ENCODE data around the gene LGR5.
A peak's percentile ranks its signal among the peaks of the same experiment; 100 is the strongest.

The LGR5 gene

GRCh38 chr12:71439613-71440344, at the start of gene LGR5:
Gene LGR5, plus strand, starts transcription at chr12:71439798. Its CDS starts 283 bp downstream, at chr12:71440081.
- Histone ChIP-seq H3K9me3 (ENCODE audit: control insufficient read depth in 2 of 2, low read length in 2 of 2) (peaks cover 0 to 5% of the 10 kb centered on the region in 2 donors), H3K9ac (ENCODE audit: low read length in 2 of 2) (no peak within 1 kb of the TSS), H3K36me3 (ENCODE audit: control insufficient read depth in 2 of 2, insufficient read depth in 2 of 2, low read length in 2 of 2) (no peaks in the 10 kb centered on the region), H3K27ac (ENCODE audit: low read length) (no peak within 1 kb of the TSS), H3K27me3 (ENCODE audit: control insufficient read depth in 1 of 2, insufficient read depth in 2 of 2, low read length in 2 of 2) (peaks cover 19 to 24% of the 10 kb centered on the region in 2 donors), H3K4me1 (ENCODE audit: control insufficient read depth, insufficient read depth, low read length) (peaks cover 7% of the 10 kb centered on the region), H3K4me3 (ENCODE audit: low read length in 2 of 2) (peak within 1 kb of the TSS; percentile 44 to 57)

GRCh38 chr12:71392521-71393145, 47.0 kb upstream of the LGR5 start:
- Histone ChIP-seq H3K4me1 (ENCODE audit: control insufficient read depth, insufficient read depth, low read length) (no peaks in the 10 kb centered on the region), H3K4me3 (ENCODE audit: low read length in 2 of 2) (no peak overlapping the region), H3K9ac (ENCODE audit: low read length in 2 of 2) (no peak overlapping the region), H3K27me3 (ENCODE audit: control insufficient read depth in 1 of 2, insufficient read depth in 2 of 2, low read length in 2 of 2) (no peaks in the 10 kb centered on the region), H3K9me3 (ENCODE audit: control insufficient read depth in 2 of 2, low read length in 2 of 2) (no peaks in the 10 kb centered on the region), H3K36me3 (ENCODE audit: control insufficient read depth in 2 of 2, insufficient read depth in 2 of 2, low read length in 2 of 2) (no peaks in the 10 kb centered on the region), H3K27ac (ENCODE audit: low read length) (no peak overlapping the region)

- Histone ChIP-seq H3K36me3 (ENCODE audit: control insufficient read depth in 2 of 2, insufficient read depth in 2 of 2, low read length in 2 of 2) (no peaks in the 10 kb centered on the region), H3K9me3 (ENCODE audit: control insufficient read depth in 2 of 2, low read length in 2 of 2) (no peaks in the 10 kb centered on the region)
Observed at GRCh38 chr12:71393625-71394024, 46.0 kb upstream of the LGR5 start.

GRCh38 chr12:71397433-71397954, 42.1 kb upstream of the LGR5 start:
- no peaks in the 10 kb centered on the region for H3K9me3 ChIP-seq (ENCODE audit: control insufficient read depth in 2 of 2, low read length in 2 of 2)
- H3K4me3 ChIP-seq (ENCODE audit: low read length in 2 of 2) = no peak overlapping the region
- no peaks in the 10 kb centered on the region for H3K36me3 ChIP-seq (ENCODE audit: control insufficient read depth in 2 of 2, insufficient read depth in 2 of 2, low read length in 2 of 2)
- no peak overlapping the region for H3K27ac ChIP-seq (ENCODE audit: low read length)
- no peaks in the 10 kb centered on the region for H3K4me1 ChIP-seq (ENCODE audit: control insufficient read depth, insufficient read depth, low read length)
- H3K9ac ChIP-seq (ENCODE audit: low read length in 2 of 2) = no peak overlapping the region
- no peaks in the 10 kb centered on the region for H3K27me3 ChIP-seq (ENCODE audit: control insufficient read depth in 1 of 2, insufficient read depth in 2 of 2, low read length in 2 of 2)

More at GRCh38 chr12:71393625-71394024, 46.0 kb upstream of the LGR5 start:
- Histone ChIP-seq H3K4me1 (ENCODE audit: control insufficient read depth, insufficient read depth, low read length) (no peaks in the 10 kb centered on the region), H3K27me3 (ENCODE audit: control insufficient read depth in 1 of 2, insufficient read depth in 2 of 2, low read length in 2 of 2) (no peaks in the 10 kb centered on the region), H3K27ac (ENCODE audit: low read length) (no peak overlapping the region), H3K4me3 (ENCODE audit: low read length in 2 of 2) (no peak overlapping the region), H3K9ac (ENCODE audit: low read length in 2 of 2) (no peak overlapping the region)

GRCh38 chr12:71399197-71399596, 40.4 kb upstream of the LGR5 start:
- Histone ChIP-seq H3K27me3 (ENCODE audit: control insufficient read depth in 1 of 2, insufficient read depth in 2 of 2, low read length in 2 of 2) (no peaks in the 10 kb centered on the region), H3K27ac (ENCODE audit: low read length) (no peak overlapping the region), H3K4me1 (ENCODE audit: control insufficient read depth, insufficient read depth, low read length) (no peaks in the 10 kb centered on the region), H3K9ac (ENCODE audit: low read length in 2 of 2) (no peak overlapping the region), H3K9me3 (ENCODE audit: control insufficient read depth in 2 of 2, low read length in 2 of 2) (no peaks in the 10 kb centered on the region), H3K36me3 (ENCODE audit: control insufficient read depth in 2 of 2, insufficient read depth in 2 of 2, low read length in 2 of 2) (no peaks in the 10 kb centered on the region), H3K4me3 (ENCODE audit: low read length in 2 of 2) (no peak overlapping the region)

GRCh38 chr12:71400481-71400880, 39.1 kb upstream of the LGR5 start:
- Histone ChIP-seq H3K4me3 (ENCODE audit: low read length in 2 of 2) (no peak overlapping the region), H3K9me3 (ENCODE audit: control insufficient read depth in 2 of 2, low read length in 2 of 2) (no peaks in the 10 kb centered on the region), H3K27me3 (ENCODE audit: control insufficient read depth in 1 of 2, insufficient read depth in 2 of 2, low read length in 2 of 2) (no peaks in the 10 kb centered on the region), H3K27ac (ENCODE audit: low read length) (no peak overlapping the region), H3K36me3 (ENCODE audit: control insufficient read depth in 2 of 2, insufficient read depth in 2 of 2, low read length in 2 of 2) (no peaks in the 10 kb centered on the region), H3K4me1 (ENCODE audit: control insufficient read depth, insufficient read depth, low read length) (no peaks in the 10 kb centered on the region), H3K9ac (ENCODE audit: low read length in 2 of 2) (no peak overlapping the region)

GRCh38 chr12:71405884-71406283, 33.7 kb upstream of the LGR5 start:
- no peak overlapping the region for H3K4me3 ChIP-seq (ENCODE audit: low read length in 2 of 2)
- no peak overlapping the region for H3K27ac ChIP-seq (ENCODE audit: low read length)
- H3K4me1 ChIP-seq (ENCODE audit: control insufficient read depth, insufficient read depth, low read length) = no peaks in the 10 kb centered on the region
- H3K36me3 ChIP-seq (ENCODE audit: control insufficient read depth in 2 of 2, insufficient read depth in 2 of 2, low read length in 2 of 2) = no peaks in the 10 kb centered on the region
- no peaks in the 10 kb centered on the region for H3K27me3 ChIP-seq (ENCODE audit: control insufficient read depth in 1 of 2, insufficient read depth in 2 of 2, low read length in 2 of 2)
- no peak overlapping the region for H3K9ac ChIP-seq (ENCODE audit: low read length in 2 of 2)
- H3K9me3 ChIP-seq (ENCODE audit: control insufficient read depth in 2 of 2, low read length in 2 of 2) = peaks cover 3 to 5% of the 10 kb centered on the region in 2 donors

- no peak overlapping the region for H3K9ac ChIP-seq (ENCODE audit: low read length in 2 of 2)
- H3K27me3 ChIP-seq (ENCODE audit: control insufficient read depth in 1 of 2, insufficient read depth in 2 of 2, low read length in 2 of 2) = no peaks in the 10 kb centered on the region
- no peaks in the 10 kb centered on the region for H3K4me1 ChIP-seq (ENCODE audit: control insufficient read depth, insufficient read depth, low read length)
- no peaks in the 10 kb centered on the region for H3K36me3 ChIP-seq (ENCODE audit: control insufficient read depth in 2 of 2, insufficient read depth in 2 of 2, low read length in 2 of 2)
- H3K9me3 ChIP-seq (ENCODE audit: control insufficient read depth in 2 of 2, low read length in 2 of 2) = peaks cover 3 to 5% of the 10 kb centered on the region in 2 donors
- H3K27ac ChIP-seq (ENCODE audit: low read length) = no peak overlapping the region
- no peak overlapping the region for H3K4me3 ChIP-seq (ENCODE audit: low read length in 2 of 2)
Observed at GRCh38 chr12:71407732-71408131, 31.9 kb upstream of the LGR5 start.

GRCh38 chr12:71410844-71411243, 28.8 kb upstream of the LGR5 start:
- no peaks in the 10 kb centered on the region for H3K36me3 ChIP-seq (ENCODE audit: control insufficient read depth in 2 of 2, insufficient read depth in 2 of 2, low read length in 2 of 2)
- no peak overlapping the region for H3K4me3 ChIP-seq (ENCODE audit: low read length in 2 of 2)
- no peak overlapping the region for H3K27ac ChIP-seq (ENCODE audit: low read length)
- no peak overlapping the region for H3K9ac ChIP-seq (ENCODE audit: low read length in 2 of 2)
- H3K9me3 ChIP-seq (ENCODE audit: control insufficient read depth in 2 of 2, low read length in 2 of 2) = peaks cover 3 to 5% of the 10 kb centered on the region in 2 donors
- no peaks in the 10 kb centered on the region for H3K4me1 ChIP-seq (ENCODE audit: control insufficient read depth, insufficient read depth, low read length)
- no peaks in the 10 kb centered on the region for H3K27me3 ChIP-seq (ENCODE audit: control insufficient read depth in 1 of 2, insufficient read depth in 2 of 2, low read length in 2 of 2)

GRCh38 chr12:71411635-71412034, 28.0 kb upstream of the LGR5 start:
- Histone ChIP-seq H3K36me3 (ENCODE audit: control insufficient read depth in 2 of 2, insufficient read depth in 2 of 2, low read length in 2 of 2) (no peaks in the 10 kb centered on the region), H3K9ac (ENCODE audit: low read length in 2 of 2) (no peak overlapping the region), H3K4me3 (ENCODE audit: low read length in 2 of 2) (no peak overlapping the region), H3K27me3 (ENCODE audit: control insufficient read depth in 1 of 2, insufficient read depth in 2 of 2, low read length in 2 of 2) (no peaks in the 10 kb centered on the region), H3K4me1 (ENCODE audit: control insufficient read depth, insufficient read depth, low read length) (no peaks in the 10 kb centered on the region), H3K27ac (ENCODE audit: low read length) (no peak overlapping the region), H3K9me3 (ENCODE audit: control insufficient read depth in 2 of 2, low read length in 2 of 2) (peaks cover 3 to 5% of the 10 kb centered on the region in 2 donors)

All from stomach smooth muscle (tissue), 2 donors.